Subcutaneous preadipocyte (primary cell): ENCODE data around the gene SLAMF7. TPM values are rescaled to one million over a fixed set of nuclear protein-coding genes. Genes with fewer than 3 reads are reported as not detected.

ENCODE experiments used
- total RNA-seq: library from RNA; depleted of rRNA; stranded (reverse); fragments of >200 nt; gene quantifications from 2 replicates; pipeline ENCODE4 v1.2.3, GENCODE V29; 2012

Gene SLAMF7
- total RNA-seq = not detected in 2 replicates

GRCh38 chr1:160739098-160739511 is at the start of gene SLAMF7:
Gene SLAMF7, plus strand, starts transcription at chr1:160739247. Its CDS starts 55 bp downstream, at chr1:160739302.

GRCh38 chr1:160711602-160712311 is 27.3 kb upstream of the SLAMF7 start, which contains the start of gene CD48:
Gene CD48, minus strand, starts transcription at chr1:160711822. Its CDS starts 59 bp downstream, at chr1:160711763.

GRCh38 chr1:160795951-160796383 is 56.9 kb downstream of the SLAMF7 start, which contains the start of gene LY9:
Gene LY9, plus strand, starts transcription at chr1:160796174. Its CDS starts 14 bp downstream, at chr1:160796188.

Other genes with a start within 250 kb of the SLAMF7 start
- not detected in 2 replicates for gene SLAMF6, start 216.0 kb upstream of the SLAMF7 start, total RNA-seq
- gene CD84, start 159.8 kb upstream of the SLAMF7 start, total RNA-seq = under 0.01 TPM in 1 of 2 replicates, not detected in the other
- gene SLAMF1, start 92.2 kb upstream of the SLAMF7 start, total RNA-seq = not detected in 2 replicates
- gene CD48, start 27.4 kb upstream of the SLAMF7 start, total RNA-seq = not detected in 2 replicates
- gene LY9, start 56.9 kb downstream of the SLAMF7 start, total RNA-seq = not detected in 2 replicates
- not detected in 2 replicates for gene CD244, start 123.6 kb downstream of the SLAMF7 start, total RNA-seq
- gene ITLN1, start 145.9 kb downstream of the SLAMF7 start, total RNA-seq = not detected in 2 replicates
- not detected in 2 replicates for gene ITLN2, start 215.6 kb downstream of the SLAMF7 start, total RNA-seq